Motor neuron (in vitro differentiated cells): Measurements from ENCODE around the gene TAPT1. TPM values are rescaled to one million over a fixed set of nuclear protein-coding genes. Genes with fewer than 3 reads are reported as not detected.

Experiments used
- ATAC-seq, 8 experiments: fragments of 200-7000 bp; cut with Tn5 transposase; replicated peaks in 6 of 8; 2 replicates each; pipeline ENCODE4 v1.8.0; 2021; ENCODE audit warnings: mild to moderate bottlenecking in 8 of 8, moderate library complexity in 8 of 8
- H3K27ac ChIP-seq, 2 donors: fragments of 250-450 bp; sonication (Bioruptor Pico); 2 replicates each; pipeline ENCODE4 v1.9.0; 2021; ENCODE audit warnings: antibody characterized with exemption in 2 of 2, mild to moderate bottlenecking in 2 of 2, moderate library complexity in 1 of 2
- H3K4me1 ChIP-seq, 2 donors: fragments of 250-450 bp; sonication (Bioruptor Pico); replicated peaks in 1 of 2; 2 replicates each; pipeline ENCODE4 v1.6.1; 2021; ENCODE audit warnings: antibody characterized with exemption in 2 of 2, mild to moderate bottlenecking in 2 of 2, moderate library complexity in 1 of 2
- H3K4me3 ChIP-seq, 5 donors: fragments of 250-450 bp; sonication (Bioruptor Pico); 2 replicates each; pipeline ENCODE4 v1.9.0; 2021; ENCODE audit warnings: antibody characterized with exemption in 5 of 5, mild to moderate bottlenecking in 5 of 5, moderate library complexity in 4 of 5
- WGBS, 10 experiments: fragments of 450-650 bp; shearing (Covaris generic); methylation state at CpG; one replicate each; pipeline ENCODE4 v1.0.0; 2022; 5-methylcytosine and 5-hydroxymethylcytosine counted together
- in situ Hi-C, 9 experiments: fragments of 400-800 bp; cut with MboI; loops; one replicate each; pipeline ENCODE4 v1.15.0; 2021; ENCODE audit warnings: low sequenced_read_pairs in 9 of 9, low pct_unique_long_range_greater_than_20kb in 2 of 9; ENCODE audit not compliant: unreplicated experiment in 9 of 9
- total RNA-seq, 8 experiments: library from RNA; unstranded; fragments of 300-600 nt; gene quantifications; 2 replicates each; pipeline versions ENCODE4 v1.2.3 to v1.2.4, GENCODE V29; 2022

Gene TAPT1
- total RNA-seq, 8 experiments from 2014 or later = 11.4 to 44.6 (median 15.6) TPM

- Histone ChIP-seq H3K4me3 (no peak overlapping the region), H3K4me1 (no peaks in the 10 kb centered on the region), H3K27ac (no peak overlapping the region)
- in situ Hi-C loops = no loop called here
- no peak for ATAC-seq
- WGBS, 10 experiments = 67 to 100% (median 91%) methylated on average over 1 to 3 of the region's 3 CpGs
Observed at GRCh38 chr4:16239086-16239485, 12.8 kb upstream of the TAPT1 start.

- Histone ChIP-seq H3K4me1 (peaks cover 0 to 4% of the 10 kb centered on the region in 2 donors), H3K4me3 (no peak overlapping the region), H3K27ac (no peak overlapping the region)
- no peak for ATAC-seq
- WGBS, 10 experiments = 33 to 100% (median 97%) methylated on average over 1 to 3 of the region's 3 CpGs; no CpG with 5 or more reads in 2 of the 10 experiments
- in situ Hi-C loops = no loop called here
Observed at GRCh38 chr4:16238327-16238726, 12.1 kb upstream of the TAPT1 start.

DNA sequence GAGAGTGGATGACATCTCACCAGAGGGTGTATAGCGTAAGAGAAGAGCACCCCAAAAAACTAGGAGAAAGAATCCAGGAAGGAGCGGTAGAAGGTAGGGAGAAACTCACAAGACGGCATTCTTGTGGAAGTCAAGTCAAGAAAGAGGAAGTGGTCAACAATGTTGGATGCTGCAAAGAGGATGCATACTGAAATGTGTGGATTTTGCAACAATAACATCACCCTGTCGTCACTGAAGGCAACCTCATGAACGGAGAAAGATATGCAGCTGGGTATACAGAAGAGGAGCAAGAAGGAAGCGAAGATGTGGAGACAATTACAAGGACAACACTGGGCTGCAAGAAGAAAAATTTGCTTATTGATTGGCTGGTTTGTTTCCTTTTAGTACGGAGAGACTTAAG, 11.4 kb upstream of the TAPT1 start:
- Histone ChIP-seq H3K4me1 (peaks cover 0 to 10% of the 10 kb centered on the region in 2 donors), H3K27ac (no peak overlapping the region), H3K4me3 (no peak overlapping the region)
- 77 to 100% (median 94%) methylated on average over 2 to 7 of the region's 7 CpGs for WGBS, 10 experiments
- in situ Hi-C loops = no loop called here
- no peak for ATAC-seq

GRCh38 chr4:16236402-16237023, 10.2 kb upstream of the TAPT1 start:
- H3K4me1 ChIP-seq = peaks cover 12 to 22% of the 10 kb centered on the region in 2 donors
- 83 to 96% (median 87%) methylated on average over 1 to 5 of the region's 5 CpGs for whole genome bisulfite sequencing, 10 experiments
- H3K27ac ChIP-seq = no peak overlapping the region
- in situ Hi-C loops = no loop called here
- no peak overlapping the region for H3K4me3 ChIP-seq
- no peak for ATAC-seq

GRCh38 chr4:16235209-16235608, 8.9 kb upstream of the TAPT1 start:
- Histone ChIP-seq H3K27ac (no peak overlapping the region), H3K4me1 (peaks cover 12 to 27% of the 10 kb centered on the region in 2 donors), H3K4me3 (no peak overlapping the region)
- 40 to 89% (median 67%) methylated on average over 1 to 4 of the region's 4 CpGs; no CpG with 5 or more reads in 1 of the 10 experiments for WGBS, 10 experiments
- ATAC-seq = peak in 4 of 8 experiments; percentile 28 to 77 (median 59)
- in situ Hi-C loops = no loop called here

DNA sequence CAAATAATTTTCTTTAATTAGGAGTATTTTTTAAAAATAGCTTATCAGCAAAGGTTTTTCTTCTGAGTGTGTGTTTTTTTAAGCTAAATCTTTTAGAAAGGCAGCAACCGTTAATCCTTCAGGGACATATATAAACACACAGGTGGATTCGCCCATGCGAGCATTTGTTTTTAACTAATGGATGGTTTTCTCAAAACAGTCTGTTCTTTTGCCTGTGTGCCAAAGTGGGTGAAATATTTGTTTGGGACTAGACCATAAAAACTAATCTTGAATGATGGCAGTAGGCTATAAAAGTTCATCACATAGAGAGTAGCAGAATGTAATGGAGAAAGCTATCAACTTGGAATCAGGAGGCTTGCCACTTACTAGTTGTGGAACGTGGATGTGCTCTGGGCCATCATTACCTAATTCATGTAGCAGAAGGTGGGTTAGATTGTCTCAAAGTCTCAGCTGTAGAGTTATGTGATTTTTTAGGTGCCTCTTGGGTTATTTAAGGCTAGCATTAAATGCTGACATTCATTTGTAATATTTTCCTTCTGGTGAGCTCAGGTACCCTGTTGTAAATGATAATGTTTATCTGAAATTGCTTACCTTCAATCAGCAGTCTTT, 7.4 kb upstream of the TAPT1 start:
- in situ Hi-C loops = no loop called here
- 67 to 100% (median 95%) methylated on average over 2 to 4 of the region's 4 CpGs for WGBS, 10 experiments

GRCh38 chr4:16231570-16232245, 5.4 kb upstream of the TAPT1 start:
- peak in 1 of 8 experiments; percentile 17 for ATAC-seq
- no peak overlapping the region for H3K4me3 ChIP-seq
- WGBS, 10 experiments = 40 to 73% (median 60%) methylated on average over 3 to 4 of the region's 4 CpGs
- in situ Hi-C loops = no loop called here
- no peak overlapping the region for H3K27ac ChIP-seq
- H3K4me1 ChIP-seq = peaks cover 12 to 27% of the 10 kb centered on the region in 2 donors

More for the DNA sequence above, 7.4 kb upstream of the TAPT1 start:
- ATAC-seq = no peak
- Histone ChIP-seq H3K4me3 (no peak overlapping the region), H3K4me1 (peaks cover 12 to 27% of the 10 kb centered on the region in 2 donors), H3K27ac (no peak overlapping the region)

- in situ Hi-C loops = no loop called here
- Histone ChIP-seq H3K27ac (no peak overlapping the region), H3K4me3 (no peak overlapping the region), H3K4me1 (peaks cover 12 to 30% of the 10 kb centered on the region in 2 donors)
- WGBS, 10 experiments = 40 to 100% (median 100%) methylated on average over 1 to 2 of the region's 2 CpGs; no CpG with 5 or more reads in 2 of the 10 experiments
- no peak for ATAC-seq
Observed at GRCh38 chr4:16230308-16230707, 4.0 kb upstream of the TAPT1 start.

- in situ Hi-C loops = no loop called here
Observed at GRCh38 chr4:16229604-16230003, 3.3 kb upstream of the TAPT1 start.

DNA sequence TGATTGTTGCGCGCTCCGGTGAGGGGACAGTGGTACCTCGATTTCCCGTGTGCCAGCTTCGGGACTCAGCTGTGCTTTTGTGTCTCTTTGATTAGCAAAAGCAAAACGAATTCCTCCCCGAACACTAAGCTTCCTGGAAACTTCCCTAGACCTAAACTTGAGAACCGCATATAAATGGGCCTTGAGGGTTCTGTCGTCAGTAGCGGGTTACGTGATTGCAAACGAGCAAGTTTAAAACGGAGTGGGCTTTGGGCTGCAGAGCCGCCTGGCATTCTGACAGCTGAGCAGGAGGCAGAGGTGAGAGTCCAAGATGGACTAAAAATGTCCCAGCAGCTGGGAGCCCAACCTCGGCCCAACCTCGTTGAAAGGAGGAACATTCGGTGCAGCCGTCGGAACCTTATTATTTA, 1.2 kb upstream of the TAPT1 start:
- peak overlapping the region; percentile 75 to 99 (median 90) for H3K4me3 ChIP-seq
- peaks cover 18 to 34% of the 10 kb centered on the region in 2 donors for H3K4me1 ChIP-seq
- peak in 3 of 8 experiments; percentile 1 to 14 (median 2) for ATAC-seq
- 0 to 21% (median 4%) methylated on average over 1 to 12 of the region's 20 CpGs; no CpG with 5 or more reads in 3 of the 10 experiments for WGBS, 10 experiments
- peak overlapping the region; percentile 98 for H3K27ac ChIP-seq
- in situ Hi-C loops = no loop called here

More at GRCh38 chr4:16229604-16230003, 3.3 kb upstream of the TAPT1 start:
- 82 to 100% (median 98%) methylated on average over 2 of the region's 2 CpGs; no CpG with 5 or more reads in 2 of the 10 experiments for WGBS, 10 experiments
- H3K4me1 ChIP-seq = peaks cover 13 to 37% of the 10 kb centered on the region in 2 donors
- no peak for ATAC-seq
- no peak overlapping the region for H3K4me3 ChIP-seq
- H3K27ac ChIP-seq = no peak overlapping the region

DNA sequence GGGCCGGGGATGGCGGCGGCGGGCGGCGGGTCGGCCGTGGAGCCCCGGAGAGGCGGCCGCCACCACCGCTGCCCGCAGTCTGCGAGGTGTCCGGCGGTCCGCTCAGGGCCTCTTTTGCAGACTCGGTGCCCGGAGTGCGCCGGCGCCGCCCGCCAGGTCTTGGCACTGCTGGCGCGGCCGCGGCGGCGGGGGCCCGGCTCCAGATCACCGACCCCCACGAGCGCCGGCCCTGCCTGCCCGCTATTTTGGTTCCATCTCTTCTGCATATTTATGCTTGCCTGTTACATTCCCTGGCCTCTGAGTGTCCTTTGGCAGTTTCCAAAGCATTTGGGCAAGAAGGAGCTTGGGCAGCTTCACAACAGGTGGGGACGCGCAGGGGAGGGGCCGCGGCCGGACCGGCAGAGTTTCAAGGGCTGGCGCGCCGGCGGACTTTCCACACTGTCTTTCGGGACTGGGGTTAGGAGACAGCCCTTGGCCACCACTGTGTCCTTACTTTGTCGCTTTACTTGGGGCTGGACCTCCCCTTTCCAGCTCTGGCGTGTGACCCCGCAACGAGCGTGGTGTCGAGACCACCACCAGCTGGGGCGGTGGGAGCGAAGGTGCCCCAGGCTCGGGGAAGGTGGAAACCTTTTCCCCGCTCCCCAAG, 668 bp upstream of the TAPT1 start:
- in situ Hi-C loops = no loop called here
- peak overlapping the region; percentile 98 for H3K27ac ChIP-seq
- 0 to 8% (median 2%) methylated on average over 2 to 12 of the region's 57 CpGs; no CpG with 5 or more reads in 5 of the 10 experiments for WGBS, 10 experiments
- H3K4me1 ChIP-seq = peaks cover 13 to 29% of the 10 kb centered on the region in 2 donors
- ATAC-seq = peak; percentile 40 to 61 (median 54)
- peak overlapping the region; percentile 75 to 99 (median 90) for H3K4me3 ChIP-seq

GRCh38 chr4:16225167-16225862, 956 bp downstream of the TAPT1 start:
- in situ Hi-C loops = no loop called here
- peak overlapping the region in 1 of 2 donors; percentile 98 for H3K27ac ChIP-seq

More at GRCh38 chr4:16225167-16225862, 956 bp downstream of the TAPT1 start:
- peak overlapping the region; percentile 75 to 99 (median 90) for H3K4me3 ChIP-seq
- peaks cover 8 to 20% of the 10 kb centered on the region in 2 donors for H3K4me1 ChIP-seq
- 0 to 43% (median 16%) methylated on average over 3 to 6 of the region's 6 CpGs for WGBS, 10 experiments
- ATAC-seq = no peak
